GM18526 (cell line): ENCODE data around the gene SERPINA10.

Experiments used
- POLR2A ChIP-seq: IDR thresholded peaks from 3 replicates; pipeline ENCODE4 v1.6.1; 2011; ENCODE audit not compliant: insufficient read length; ENCODE audit errors: extremely low read depth

Gene SERPINA10

DNA sequence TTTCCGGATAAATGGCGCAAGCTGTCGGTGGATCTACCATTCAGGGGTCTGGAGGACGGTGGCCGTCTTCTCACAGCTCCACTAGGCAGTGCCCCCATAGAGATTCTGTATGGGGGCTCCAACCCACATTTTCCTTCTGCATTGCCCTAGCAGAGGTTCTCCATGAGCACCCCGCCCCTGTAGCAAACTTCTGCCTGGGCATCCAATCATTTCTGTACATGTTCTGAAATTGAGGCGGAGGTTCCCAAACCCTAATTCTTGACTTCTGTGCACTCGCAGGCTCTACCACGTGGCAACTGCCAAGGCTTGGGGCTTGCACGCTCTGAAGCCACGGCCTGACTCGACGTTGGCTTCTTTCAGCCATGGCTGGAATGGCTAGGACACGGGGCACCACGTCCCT is 5.1 kb upstream of the SERPINA10 start:
- TF ChIP-seq POLR2A: no peak

DNA sequence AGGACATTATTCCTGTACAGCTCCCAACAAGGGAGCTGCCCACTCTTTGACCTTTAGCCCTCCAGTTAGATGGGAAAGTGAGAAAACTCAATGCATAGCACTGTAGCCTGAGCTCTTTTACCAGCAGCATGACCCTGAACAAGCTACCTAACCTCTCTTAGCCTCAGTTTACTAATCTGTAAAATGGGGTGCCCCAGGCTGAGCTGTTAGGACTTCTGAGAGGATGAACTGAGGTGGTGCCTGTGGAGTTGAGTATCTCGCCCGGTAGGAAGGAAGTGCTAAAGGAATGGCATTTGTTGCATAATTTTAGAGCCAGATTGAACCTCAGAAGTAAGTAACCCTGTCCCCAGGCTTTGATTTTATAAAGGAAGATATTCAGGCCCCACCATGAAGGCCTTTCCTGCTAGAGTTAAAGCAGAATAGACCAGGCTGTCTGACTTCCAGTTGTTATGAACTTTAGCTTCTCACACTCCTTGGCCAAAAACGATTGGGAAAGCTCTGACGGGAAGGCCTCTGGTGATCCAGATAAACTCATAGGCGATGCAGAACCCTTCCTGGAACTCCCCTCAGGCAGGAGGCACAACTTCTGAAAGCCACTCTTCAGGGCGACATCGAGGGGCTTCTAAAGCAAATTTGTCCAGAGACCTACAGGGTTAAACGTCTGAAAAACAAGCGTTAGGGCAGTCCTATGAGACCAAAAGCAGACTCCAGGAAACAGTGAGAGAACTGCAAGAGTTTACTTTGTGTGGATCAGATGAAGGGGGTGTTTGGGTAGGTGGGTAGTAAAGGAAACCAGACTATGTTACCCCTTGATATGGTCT is 2.5 kb upstream of the SERPINA10 start:
- no peak for TF ChIP-seq POLR2A

DNA sequence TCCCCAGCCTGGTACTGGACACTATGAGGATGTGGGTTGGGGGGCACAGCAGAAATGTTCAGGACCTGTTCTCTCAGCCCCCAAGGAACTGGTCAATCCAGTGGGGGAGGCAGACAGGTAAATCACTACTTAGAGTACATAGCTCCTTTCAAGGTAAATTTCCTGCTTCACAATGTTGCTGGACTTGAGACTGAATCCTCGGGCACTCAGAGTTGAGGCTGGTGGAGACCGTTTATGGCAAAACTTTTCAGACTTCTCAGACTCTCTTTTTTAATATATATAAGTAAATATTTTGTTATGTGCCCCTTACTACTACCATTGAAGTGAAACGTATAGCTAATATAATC is 483 bp upstream of the SERPINA10 start:
- TF ChIP-seq POLR2A: no peak

DNA sequence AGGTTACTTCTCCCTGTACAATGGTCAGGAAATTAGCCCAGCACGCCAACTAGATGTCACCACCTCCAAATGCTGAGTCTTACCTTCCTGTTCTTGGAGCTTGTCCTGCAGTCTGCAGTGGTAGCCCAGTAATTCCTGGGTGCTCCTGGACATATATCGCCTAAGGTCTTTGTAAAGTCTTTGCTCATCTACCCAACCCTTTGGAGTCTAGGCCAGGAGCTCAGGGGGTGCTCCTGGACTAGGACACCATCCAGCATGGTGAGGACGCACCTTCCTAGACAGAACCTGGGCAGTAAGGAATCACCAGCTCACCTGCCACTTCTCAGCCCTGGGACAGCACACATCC is 569 bp downstream of the SERPINA10 start:
- no peak for TF ChIP-seq POLR2A

DNA sequence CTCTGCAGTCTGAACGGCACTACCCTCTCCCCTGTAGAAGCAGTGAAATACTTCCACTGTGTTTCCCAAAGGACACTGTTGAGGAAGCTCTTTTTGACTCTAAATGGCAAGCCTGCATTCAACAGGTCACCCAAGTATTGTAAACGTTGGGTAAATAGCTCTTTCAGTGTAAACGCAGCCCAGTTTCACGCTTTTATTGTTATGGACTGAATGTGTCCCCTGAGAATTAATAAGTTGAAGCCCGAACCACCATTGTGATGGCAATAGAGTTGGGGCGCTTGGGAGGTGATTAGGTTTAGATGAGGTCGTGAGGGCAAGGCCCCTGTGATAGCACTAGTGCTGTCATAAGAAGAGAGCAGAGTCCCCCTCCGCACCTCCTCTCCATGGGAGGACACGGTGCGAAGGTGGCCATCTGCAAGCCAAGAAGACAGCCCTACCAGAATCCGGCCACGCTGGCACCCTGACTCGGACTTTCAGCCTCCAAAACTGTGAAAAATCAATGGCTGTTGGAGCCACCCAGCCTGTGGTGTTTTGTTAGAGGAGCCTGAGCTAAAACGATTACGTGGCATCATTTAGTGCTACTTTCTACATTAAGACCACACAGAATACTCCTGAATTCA is 1.1 kb downstream of the SERPINA10 start:
- TF ChIP-seq POLR2A: no peak

DNA sequence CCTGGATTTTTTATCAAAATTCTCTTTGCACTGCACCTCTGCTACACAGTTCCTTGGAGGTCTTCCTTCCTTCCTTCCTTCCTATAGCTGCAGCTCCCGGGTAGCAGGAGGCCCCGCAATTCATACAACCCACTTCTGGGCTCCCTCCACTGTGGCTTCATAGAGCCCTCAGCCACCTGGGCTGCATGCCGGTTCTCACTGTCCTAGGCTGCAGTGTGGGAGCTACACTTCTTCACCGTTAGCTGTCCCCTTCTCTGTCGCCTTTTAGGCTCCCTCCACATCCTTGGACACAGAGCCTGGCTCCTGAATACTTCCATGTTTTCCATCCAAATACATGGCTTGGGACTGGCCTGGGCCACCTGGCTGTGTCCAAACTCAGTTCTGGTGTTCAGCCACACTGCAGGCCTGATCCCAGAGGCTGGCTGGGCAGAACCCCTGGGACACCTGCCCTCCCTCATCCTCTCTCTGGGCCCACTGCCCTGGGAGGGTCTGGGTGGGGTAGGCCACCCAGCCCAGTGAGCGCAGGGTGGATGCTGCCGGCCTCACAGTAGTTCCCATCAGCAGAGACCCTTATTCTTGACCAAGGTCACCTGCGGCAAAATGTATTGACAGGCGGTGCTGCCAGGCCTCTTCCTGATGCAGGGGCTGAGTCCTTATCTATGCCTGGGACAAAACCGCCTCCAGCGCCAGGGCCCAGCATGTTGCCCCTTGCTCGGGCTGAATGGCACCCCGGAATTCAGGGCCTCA is 1.7 kb downstream of the SERPINA10 start:
- TF ChIP-seq POLR2A: no peak

DNA sequence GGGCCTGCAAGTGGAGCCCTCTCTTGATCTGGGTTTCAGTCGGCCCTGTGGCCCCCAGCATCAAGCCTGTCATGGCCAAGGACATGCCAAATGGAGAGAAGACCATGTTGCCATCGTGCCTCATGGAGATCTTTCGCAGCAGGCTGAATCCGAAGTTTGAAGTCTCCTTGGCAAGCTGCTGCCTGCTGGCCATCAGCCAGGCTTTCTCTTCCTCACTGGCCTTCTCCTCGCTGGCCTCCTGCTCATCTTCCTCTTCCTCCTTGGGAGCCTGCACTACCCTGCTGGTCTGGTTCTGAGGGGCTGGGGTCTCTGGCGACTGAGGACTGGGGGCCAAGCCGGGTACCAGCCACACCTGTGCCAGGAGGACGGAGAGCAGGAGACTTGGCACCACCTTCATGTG is 2.9 kb downstream of the SERPINA10 start:
- no peak for TF ChIP-seq POLR2A

DNA sequence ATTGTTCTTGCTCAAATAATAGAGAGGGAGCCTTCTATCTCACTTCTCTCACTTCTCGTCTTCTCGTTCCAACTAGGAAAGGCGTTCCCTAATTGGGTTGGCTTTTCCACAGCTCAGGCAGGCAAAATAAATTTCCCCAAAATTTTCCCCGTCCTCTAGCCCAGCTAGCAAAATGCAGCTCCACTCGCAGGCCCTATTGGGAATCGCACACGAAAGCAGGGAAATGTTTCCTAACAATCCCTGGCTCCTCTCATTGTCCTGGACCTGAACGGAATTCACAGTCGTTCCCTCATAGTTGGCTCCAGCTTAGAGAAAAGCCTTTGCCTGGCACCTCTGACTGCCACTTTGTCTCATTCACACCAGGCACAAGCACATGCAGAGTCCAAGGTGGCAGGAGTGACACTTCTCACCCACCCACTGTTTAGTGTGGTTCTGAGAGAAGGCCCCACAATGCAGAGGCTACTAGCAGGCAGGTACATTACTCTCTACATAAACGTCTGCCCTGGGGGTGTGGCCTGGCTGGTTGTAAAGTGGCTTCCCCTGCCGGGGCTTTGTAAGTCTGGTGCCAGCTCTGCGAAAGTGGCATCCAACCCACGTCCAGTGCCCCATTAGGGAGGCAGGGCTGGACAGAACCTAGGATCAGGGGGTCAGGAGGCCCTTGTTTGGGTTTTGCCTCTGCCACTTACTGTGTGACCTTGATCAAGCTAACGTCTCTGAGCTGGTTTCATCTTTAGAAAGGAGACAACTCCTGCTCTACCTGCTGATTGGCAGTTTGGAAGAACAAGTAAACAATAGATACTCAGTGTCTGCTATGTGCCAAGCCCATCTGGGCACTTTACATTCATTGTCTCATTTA is 4.2 kb downstream of the SERPINA10 start:
- TF ChIP-seq POLR2A: no peak

DNA sequence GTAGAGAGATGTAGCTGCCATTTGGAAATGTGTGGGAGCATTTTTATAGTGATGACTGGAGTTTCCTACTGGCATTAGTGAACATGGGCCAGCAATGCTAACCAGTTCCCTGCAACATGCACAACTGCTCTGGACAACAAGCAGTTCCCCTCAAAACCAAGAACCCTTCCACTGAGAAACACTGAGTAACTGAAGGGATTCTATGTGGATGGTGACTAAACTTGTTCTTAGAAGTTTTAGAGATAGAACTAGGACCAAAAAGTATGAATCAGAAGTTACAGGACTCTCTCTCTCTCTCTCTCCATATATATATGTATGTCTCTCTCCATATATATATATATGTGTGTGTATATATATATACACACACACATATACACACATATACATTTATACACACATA is 7.9 kb downstream of the SERPINA10 start:
- no peak for TF ChIP-seq POLR2A

DNA sequence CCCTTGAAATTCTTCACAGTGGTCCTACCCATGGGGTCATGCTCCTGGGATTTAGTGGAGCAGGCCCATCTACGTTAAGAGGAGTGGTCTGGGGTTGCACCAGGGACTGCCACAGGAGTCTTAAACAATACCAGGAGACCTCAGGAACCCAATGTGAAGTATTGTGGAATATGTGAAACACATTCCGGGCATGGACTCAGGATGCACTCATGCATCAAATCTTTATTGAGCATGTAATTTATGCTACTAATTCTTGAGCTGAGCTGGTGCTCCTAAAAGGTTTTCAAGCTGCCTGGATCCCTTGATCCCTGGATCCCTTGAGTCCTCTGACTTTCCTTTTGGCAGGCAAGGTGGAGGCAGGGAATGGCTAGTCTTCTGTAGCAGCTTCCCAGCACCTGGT is 8.8 kb downstream of the SERPINA10 start:
- TF ChIP-seq POLR2A: no peak

DNA sequence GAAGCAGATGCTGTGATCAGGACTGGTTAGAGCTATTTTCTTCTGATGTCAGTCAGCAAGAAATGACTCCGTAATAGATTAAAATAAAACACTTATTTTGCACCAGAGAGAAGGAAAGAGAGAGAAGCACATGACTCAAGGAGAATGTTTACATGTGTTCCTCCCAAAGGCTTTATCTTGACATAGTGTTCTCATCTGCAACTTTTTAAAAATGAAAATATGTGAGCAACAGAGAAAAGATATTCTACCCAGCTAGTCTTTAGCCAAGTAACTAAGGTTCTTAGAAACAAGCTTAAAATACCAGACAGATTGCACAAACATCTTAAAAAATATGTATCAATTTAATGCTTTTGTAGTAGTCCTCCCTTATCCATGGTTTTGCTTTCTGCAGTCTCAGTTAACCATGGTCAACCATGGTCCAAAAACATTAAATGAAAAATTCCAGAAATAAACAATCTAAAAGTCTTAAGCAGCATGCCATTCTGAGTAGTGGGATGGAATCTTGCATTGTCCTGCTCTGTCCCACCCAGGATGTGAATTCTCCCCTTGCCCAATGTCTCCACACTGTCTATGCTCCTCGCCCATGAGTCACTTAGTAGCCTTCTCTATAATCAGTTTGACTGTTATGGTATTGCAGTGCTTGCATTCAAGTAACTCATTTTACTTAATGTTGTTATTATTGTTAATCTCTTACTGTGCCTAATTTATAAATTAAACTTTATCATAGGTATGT is 9.9 kb downstream of the SERPINA10 start:
- no peak for TF ChIP-seq POLR2A

DNA sequence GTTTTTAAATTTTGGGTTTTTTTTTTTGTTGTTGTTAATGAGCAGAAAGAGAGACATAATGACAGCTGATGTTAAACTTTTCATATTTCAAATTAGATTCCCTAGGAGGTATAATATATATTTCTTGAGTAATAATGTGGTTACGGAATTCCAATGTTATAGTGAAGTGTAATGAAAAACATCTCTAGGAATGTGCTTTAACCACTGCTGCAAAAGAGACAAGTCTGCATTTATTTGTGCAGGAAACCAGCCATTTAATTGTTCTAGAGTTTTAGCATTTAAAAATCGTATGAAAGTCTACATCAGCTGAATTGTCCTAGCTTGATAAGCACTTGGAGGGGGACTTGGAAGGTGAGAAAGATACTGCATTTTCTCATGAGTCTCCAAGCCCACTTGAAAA is 14.3 kb downstream of the SERPINA10 start:
- no peak for TF ChIP-seq POLR2A

DNA sequence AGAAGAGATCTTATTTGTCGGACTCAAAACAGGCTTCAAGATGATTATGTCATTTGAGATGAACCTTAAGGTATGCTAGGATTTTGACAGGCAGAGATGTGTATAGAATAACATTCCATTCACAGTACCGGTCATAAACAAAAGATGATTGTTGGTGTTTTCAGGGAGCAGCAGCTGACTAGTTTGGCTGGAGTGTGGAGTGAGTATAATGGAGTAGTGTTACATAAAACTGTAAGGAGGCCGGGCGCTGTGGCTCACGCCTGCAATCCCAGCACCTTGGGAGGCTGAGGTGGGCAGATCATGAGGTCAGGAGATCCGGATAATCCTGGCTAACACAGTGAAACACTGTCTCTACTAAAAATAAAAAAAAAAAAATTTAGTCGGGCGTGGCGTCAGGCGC is 23.9 kb downstream of the SERPINA10 start:
- no peak for TF ChIP-seq POLR2A

DNA sequence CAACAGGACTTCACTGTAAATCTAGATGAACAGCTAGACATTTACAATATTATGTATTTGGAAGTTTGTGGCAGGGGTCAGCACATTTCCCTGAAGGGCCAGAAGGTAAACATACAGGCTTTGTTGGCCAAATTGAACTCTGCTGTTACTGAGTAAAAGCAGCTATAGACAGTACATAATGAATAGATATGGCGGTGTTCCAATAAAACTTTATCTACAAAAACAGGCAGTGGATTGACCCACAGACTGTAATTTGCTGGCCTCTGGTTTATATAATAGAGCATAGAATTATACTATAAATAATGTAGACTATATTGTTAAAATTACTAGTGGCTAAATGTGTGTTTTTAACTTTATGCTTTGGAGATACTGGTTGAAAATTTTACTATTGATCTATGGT is 25.7 kb downstream of the SERPINA10 start:
- TF ChIP-seq POLR2A: no peak

DNA sequence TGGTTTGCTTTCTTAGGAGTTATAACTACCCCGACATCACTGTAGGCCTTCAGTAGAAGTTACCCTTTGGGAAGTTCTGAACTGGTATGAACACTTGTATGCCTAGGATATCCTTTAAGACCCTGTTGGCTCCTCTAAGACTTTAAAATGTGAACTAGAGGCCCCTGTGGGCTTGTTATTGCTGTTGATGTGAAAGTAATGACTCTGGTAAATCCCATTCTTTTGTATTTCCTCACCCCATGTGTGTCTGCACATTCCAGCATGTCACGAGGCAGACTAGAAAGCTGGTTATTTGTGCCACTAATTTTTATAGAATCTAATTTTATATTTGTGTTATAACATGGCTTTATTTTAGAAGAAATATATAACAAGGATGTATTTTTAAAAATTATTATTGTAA is 48.9 kb downstream of the SERPINA10 start:
- no peak for TF ChIP-seq POLR2A
